AG04450 (cell line): Measurements from ENCODE around the gene GSX2. TPM values are rescaled to one million over a fixed set of nuclear protein-coding genes. Genes with fewer than 3 reads are reported as not detected.
A peak's percentile ranks its signal among the peaks of the same experiment; 100 is the strongest.

ENCODE experiments used
- CTCF ChIA-PET: fragments of 300-600, 350-600 bp; formaldehyde crosslinking; extraction: SDS; loops from one replicate; lab custom pipeline; 2022; ENCODE audit warnings: antibody characterized with exemption, inconsistent platforms; lab: Charles Lee
- POLR2A ChIA-PET: fragments of 350-600 bp; formaldehyde crosslinking; extraction: SDS; loops from one replicate; lab custom pipeline; 2021; ENCODE audit warnings: antibody characterized with exemption, inconsistent platforms; lab: Yijun Ruan, JAX
- DNase-seq: peaks from one replicate; pipeline ENCODE4 v3.0.0-alpha.2; 2011; ENCODE audit warnings: low read depth, low spot score
- H3K27ac ChIP-seq: one replicate; pipeline ENCODE4 v1.5.1; 2012; ENCODE audit warnings: low read depth, low read length, control low read depth
- H3K27me3 ChIP-seq: one replicate; pipeline ENCODE4 v1.6.0; 2012; ENCODE audit warnings: low read length; ENCODE audit not compliant: control insufficient read depth, insufficient read depth
- H3K4me3 ChIP-seq: 2 replicates; pipeline ENCODE4 v1.5.1; 2011; ENCODE audit warnings: mild to moderate bottlenecking, low read depth, low read length, control low read depth
- H3K9me3 ChIP-seq: 2 replicates; pipeline ENCODE4 v1.5.1; 2012; ENCODE audit warnings: low read length; ENCODE audit not compliant: control insufficient read depth, insufficient read depth
- polyA plus RNA-seq: library from polyadenylated mRNA; depleted of rRNA; stranded (reverse); fragments of >200 nt; gene quantifications from 2 replicates; pipeline ENCODE4 v1.2.3, GENCODE V29; 2011
- TF ChIP-seq, protein P1 (sequence below): IDR thresholded peaks from 2 replicates; pipeline ENCODE4 v1.5.1; 2011; ENCODE audit warnings: low read depth, low read length, control low read depth, inconsistent platforms

Gene GSX2
- polyA plus RNA-seq, 1 experiment, result not detected

DNA sequence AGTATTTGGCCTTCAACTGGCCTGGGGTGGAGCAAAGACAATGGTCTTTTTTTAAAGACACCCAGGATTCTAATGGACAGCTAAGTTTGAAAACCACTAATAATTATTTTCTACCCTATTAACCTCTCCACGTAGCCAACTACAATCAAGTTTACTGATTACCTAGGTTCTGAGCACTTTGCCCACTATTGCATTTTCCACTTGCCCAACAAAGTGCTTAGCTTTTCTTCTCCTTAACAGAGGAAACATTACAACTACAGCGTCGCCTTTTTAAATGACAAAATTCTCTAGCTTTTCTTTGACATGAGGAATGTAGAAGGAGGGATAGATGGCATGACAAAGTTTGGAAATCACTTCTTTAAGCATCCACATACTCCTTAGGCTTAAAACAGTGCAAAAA is 37.6 kb upstream of the GSX2 start:
- CTCF ChIA-PET, result interaction anchor here (1.7 to 2.1 kb wide), 2 partner anchors 156 to 171 kb away, joined by 5 to 7 read pairs; no protein-coding TSS in a partner anchor

DNA sequence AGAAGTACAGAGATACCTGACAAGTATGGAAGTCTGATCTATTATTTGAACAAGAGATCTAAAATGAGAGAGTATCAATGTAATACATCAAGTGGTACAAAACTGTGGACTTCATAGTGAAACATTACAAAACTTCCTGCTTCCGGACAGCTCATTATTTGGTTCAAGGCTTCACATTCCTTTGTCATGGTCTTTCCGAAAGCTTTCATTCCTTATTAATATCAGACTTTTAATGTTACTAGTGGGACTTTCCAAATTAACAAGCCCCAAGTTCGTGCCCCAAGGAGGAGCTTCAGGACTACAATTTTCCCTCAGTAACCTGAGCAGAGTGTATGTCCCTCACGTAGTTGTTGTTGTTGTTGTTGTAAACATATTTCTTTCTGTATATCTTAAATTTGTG is 36.7 kb upstream of the GSX2 start:
- CTCF ChIA-PET, result interaction anchor here (0.6 to 2.1 kb wide), 4 partner anchors 155 to 640 kb away, joined by 3 to 7 read pairs (median 4); no protein-coding TSS in a partner anchor
- Histone ChIP-seq H3K27me3 (no peaks in the 10 kb centered on the region), H3K4me3 (peak overlapping the region; percentile 88), H3K9me3 (peaks cover 4% of the 10 kb centered on the region; the same call in 1 of the 2 replicates), H3K27ac (peak overlapping the region; percentile 71)
- DNase-seq, result no peak
- TF ChIP-seq, protein P1, sequence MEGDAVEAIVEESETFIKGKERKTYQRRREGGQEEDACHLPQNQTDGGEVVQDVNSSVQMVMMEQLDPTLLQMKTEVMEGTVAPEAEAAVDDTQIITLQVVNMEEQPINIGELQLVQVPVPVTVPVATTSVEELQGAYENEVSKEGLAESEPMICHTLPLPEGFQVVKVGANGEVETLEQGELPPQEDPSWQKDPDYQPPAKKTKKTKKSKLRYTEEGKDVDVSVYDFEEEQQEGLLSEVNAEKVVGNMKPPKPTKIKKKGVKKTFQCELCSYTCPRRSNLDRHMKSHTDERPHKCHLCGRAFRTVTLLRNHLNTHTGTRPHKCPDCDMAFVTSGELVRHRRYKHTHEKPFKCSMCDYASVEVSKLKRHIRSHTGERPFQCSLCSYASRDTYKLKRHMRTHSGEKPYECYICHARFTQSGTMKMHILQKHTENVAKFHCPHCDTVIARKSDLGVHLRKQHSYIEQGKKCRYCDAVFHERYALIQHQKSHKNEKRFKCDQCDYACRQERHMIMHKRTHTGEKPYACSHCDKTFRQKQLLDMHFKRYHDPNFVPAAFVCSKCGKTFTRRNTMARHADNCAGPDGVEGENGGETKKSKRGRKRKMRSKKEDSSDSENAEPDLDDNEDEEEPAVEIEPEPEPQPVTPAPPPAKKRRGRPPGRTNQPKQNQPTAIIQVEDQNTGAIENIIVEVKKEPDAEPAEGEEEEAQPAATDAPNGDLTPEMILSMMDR, result no peak
- POLR2A ChIA-PET, result interaction anchor here (1.0 kb wide), 1 partner anchor 171 kb away, joined by 3 read pairs; no protein-coding TSS in a partner anchor

More for the DNA sequence above, 37.6 kb upstream of the GSX2 start:
- H3K27me3 ChIP-seq, result no peaks in the 10 kb centered on the region
- peaks cover 4% of the 10 kb centered on the region; the same call in 1 of the 2 replicates for H3K9me3 ChIP-seq
- no peak for DNase-seq
- H3K27ac ChIP-seq, result no peak overlapping the region
- peak overlapping the region; percentile 88 for H3K4me3 ChIP-seq
- TF ChIP-seq, protein P1, result no peak
- POLR2A ChIA-PET, result no interaction called here

DNA sequence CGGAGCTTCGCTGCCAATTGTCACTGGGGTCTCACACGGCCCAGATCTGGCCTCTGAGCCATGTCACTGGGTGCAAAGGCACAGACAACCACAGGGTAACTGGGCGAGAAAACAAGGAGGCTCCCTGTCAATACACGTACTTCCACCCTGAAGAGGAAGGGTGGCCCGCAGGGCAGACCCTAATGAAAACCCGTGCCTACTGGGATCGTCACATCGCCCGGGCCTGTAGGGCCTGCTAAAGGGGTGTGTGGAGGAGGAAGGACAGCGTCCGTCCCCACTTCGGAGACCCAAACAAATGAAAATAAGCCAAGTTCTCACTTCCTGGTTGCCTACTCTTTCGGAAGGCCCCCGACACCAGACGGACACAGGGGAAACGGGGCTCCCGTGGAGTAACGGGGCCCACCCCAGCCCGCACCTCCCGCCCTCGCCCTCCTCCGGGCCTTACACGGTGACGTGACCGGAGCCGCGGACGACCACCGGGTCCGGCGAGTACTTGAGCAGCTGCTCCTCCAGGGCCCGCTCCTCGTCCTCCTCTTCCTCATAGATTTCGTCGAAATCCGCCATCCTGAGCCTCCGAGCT is 36.1 kb upstream of the GSX2 start:
- H3K27me3 ChIP-seq, result no peaks in the 10 kb centered on the region
- H3K27ac ChIP-seq, result peak overlapping the region; percentile 71
- peak overlapping the region; percentile 88 for H3K4me3 ChIP-seq
- POLR2A ChIA-PET, result interaction anchor here (1.0 kb wide), 1 partner anchor 171 kb away, joined by 3 read pairs; no protein-coding TSS in a partner anchor
- DNase-seq, result no peak
- peaks cover 4% of the 10 kb centered on the region; the same call in 1 of the 2 replicates for H3K9me3 ChIP-seq
- CTCF ChIA-PET, result interaction anchor here (0.6 to 2.1 kb wide), 4 partner anchors 155 to 641 kb away, joined by 3 to 7 read pairs (median 4); no protein-coding TSS in a partner anchor
- TF ChIP-seq, protein P1, result no peak

DNA sequence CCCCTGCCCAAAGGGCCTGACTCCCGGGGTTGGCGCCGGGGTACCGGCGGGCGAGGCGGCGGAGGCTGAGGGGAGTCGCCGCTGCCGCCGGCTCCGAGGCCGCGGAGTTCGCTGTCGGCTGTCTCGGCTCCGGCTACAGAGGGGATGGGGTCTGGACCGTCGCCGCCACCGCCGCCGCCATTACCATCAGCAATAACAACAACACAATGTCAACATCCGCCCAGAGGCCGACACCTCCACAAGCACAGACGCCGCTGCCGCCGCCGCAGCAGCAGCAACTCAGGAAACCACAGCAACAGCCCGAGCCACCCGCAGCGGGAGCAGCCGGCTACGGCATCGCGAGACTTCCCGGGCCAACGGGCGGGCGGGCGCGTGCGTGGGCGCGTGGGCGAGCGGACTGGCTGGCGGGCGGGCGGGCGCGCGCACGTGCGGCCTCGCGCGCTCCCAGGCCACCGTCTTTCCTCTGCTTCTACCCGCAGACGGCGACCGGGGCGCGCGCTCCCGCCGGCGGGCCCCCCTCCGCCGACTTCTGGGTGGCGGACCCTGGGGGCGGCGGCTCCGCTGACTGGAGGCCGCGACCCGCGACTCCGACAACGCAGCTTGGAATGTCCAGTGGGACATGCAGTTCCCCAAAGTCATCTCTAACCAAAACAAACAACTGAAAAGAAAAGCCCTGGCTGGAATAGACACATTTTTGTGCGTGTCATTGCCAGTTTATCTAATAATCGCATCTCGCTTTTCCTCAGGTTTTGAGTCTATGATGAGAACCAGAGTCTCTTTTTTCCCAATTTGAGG is 35.4 kb upstream of the GSX2 start, which contains the start of gene CHIC2:
TSS of gene CHIC2 (minus strand) at position 289 of the 795 bp plus-strand sequence. CDS start 305 bp downstream, outside the sequence.
- Histone ChIP-seq H3K9me3 (peaks cover 4% of the 10 kb centered on the region; the same call in 1 of the 2 replicates), H3K27ac (peak within 1 kb of the TSS; percentile 71), H3K27me3 (no peaks in the 10 kb centered on the region), H3K4me3 (peak within 1 kb of the TSS; percentile 88)
- ChIA-PET CTCF (interaction anchor here (0.9 kb wide), 1 partner anchor 156 kb away, joined by 3 read pairs; no protein-coding TSS in a partner anchor), POLR2A (no interaction called here)
- TF ChIP-seq, protein P1, result no peak
- peak; percentile 72 for DNase-seq
